ENCODE measurements around the gene KCNK4.

DNA sequence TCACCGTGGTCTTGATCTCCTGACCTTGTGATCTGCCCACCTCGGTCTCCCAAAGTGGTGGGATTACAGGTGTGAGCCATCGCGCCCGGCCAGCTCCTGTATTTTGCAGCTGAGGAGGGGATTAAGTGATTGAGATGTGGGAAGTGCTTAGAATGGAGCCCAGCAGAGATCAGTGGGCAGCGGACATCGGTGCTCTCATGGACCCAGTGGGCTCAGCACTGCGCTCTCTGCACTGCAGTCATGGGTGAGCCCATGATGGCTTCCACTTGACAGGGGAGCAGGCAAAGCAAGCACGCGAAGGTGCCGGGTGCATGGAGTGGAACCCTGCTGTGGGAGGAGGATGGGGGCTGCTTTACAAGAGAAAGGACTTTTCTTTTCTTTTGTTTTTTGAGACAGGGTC lies 39.8 kb downstream of the KCNK4 start:
- no peak for TF ChIP-seq CTCF (IDR thresholded peaks at IDR 0.05; ENCODE audit: insufficient read depth, low read depth, low read length)
- TF ChIP-seq EZH2 (IDR thresholded peaks at IDR 0.05; ENCODE audit: insufficient read depth, low read length), result no peak

Measured in astrocyte (in vitro differentiated cells and primary cell).